ENCODE results near the gene ZNF682. TPM values are rescaled to one million over a fixed set of nuclear protein-coding genes. Genes with fewer than 3 reads are reported as not detected.
"Not testable (repeated sequence)": the region's sequence is repeated elsewhere in the genome, so short reads cannot be mapped to it uniquely, and the experiment has no call there.

Gene ZNF682
- total and polyA plus RNA-seq, 2 donors (not counting 1 experiment from before 2014, with no cell fraction given): 2.0 to 11.3 TPM

DNA sequence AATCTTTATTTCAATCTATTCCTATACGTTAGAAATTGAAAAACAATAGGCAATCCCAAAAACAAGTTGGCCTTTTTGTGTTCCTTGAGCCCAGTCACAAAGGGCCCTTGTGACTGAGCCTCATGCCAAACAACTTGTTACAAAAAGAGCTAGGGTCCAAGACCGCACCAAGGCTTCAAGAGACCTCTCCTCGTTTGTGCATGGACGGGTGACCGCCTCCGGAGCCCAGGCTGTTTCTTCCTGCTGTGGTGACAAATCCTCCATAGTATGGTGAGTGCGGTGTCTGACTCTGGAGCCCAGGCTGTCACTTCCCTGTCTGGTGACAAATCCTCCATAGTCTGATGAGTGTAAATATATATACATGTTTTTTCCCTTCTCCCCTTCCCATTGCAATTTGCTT lies 74.9 kb downstream of the ZNF682 start:
- H3K4me1 ChIP-seq (ENCODE audit: control insufficient read depth in 2 of 2, insufficient read depth in 2 of 2, low read length in 2 of 2): no peaks in the 10 kb centered on the region
- H3K79me2 ChIP-seq (ENCODE audit: control insufficient read depth, insufficient read depth, low read length): no peaks in the 10 kb centered on the region
- POLR2A ChIA-PET: no interaction called here
- DNase-seq (no peak), ATAC-seq (ENCODE audit: low read depth) (no peak)
- peaks cover 4 to 20% (median 19%) of the 10 kb centered on the region in 3 donors for H3K9me3 ChIP-seq (ENCODE audit: control extremely low read depth in 1 of 3, control insufficient read depth in 2 of 3, insufficient read depth in 1 of 3, low read length in 2 of 3)
- no peak overlapping the region for H3K4me3 ChIP-seq (ENCODE audit: control extremely low read depth in 1 of 5, extremely low read depth in 1 of 5, insufficient read depth in 1 of 5, low read depth in 2 of 5, low read length in 4 of 5)
- H4K20me1 ChIP-seq (ENCODE audit: control insufficient read depth, insufficient read depth, low read length, poor library complexity, severe bottlenecking): no peaks in the 10 kb centered on the region
- no peak for TF ChIP-seq EZH2 (IDR thresholded peaks at IDR 0.05; ENCODE audit: borderline replicate concordance, insufficient read depth, low read depth, low read length, poor library complexity, severe bottlenecking)
- TF ChIP-seq, protein P1, sequence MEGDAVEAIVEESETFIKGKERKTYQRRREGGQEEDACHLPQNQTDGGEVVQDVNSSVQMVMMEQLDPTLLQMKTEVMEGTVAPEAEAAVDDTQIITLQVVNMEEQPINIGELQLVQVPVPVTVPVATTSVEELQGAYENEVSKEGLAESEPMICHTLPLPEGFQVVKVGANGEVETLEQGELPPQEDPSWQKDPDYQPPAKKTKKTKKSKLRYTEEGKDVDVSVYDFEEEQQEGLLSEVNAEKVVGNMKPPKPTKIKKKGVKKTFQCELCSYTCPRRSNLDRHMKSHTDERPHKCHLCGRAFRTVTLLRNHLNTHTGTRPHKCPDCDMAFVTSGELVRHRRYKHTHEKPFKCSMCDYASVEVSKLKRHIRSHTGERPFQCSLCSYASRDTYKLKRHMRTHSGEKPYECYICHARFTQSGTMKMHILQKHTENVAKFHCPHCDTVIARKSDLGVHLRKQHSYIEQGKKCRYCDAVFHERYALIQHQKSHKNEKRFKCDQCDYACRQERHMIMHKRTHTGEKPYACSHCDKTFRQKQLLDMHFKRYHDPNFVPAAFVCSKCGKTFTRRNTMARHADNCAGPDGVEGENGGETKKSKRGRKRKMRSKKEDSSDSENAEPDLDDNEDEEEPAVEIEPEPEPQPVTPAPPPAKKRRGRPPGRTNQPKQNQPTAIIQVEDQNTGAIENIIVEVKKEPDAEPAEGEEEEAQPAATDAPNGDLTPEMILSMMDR (IDR thresholded peaks at IDR 0.05): no peak
- H3K27ac Mint-ChIP-seq: no peak overlapping the region
- no peaks in the 10 kb centered on the region for H3K36me3 ChIP-seq (replicated peaks in 1 of 2; ENCODE audit: control extremely low read depth in 1 of 2, control insufficient read depth in 1 of 2, extremely low read depth in 1 of 2, insufficient read depth in 2 of 2, low read length in 1 of 2)
- CTCF ChIA-PET: no interaction called here
- no peaks in the 10 kb centered on the region for H3K27me3 ChIP-seq (replicated peaks in 1 of 4; ENCODE audit: control extremely low read depth in 1 of 4, control insufficient read depth in 3 of 4, insufficient read depth in 4 of 4, low read length in 3 of 4)
- no peak overlapping the region for H3K27ac ChIP-seq (ENCODE audit: low read length in 2 of 2)
- intact Hi-C loops (cut with micrococcal nuclease): no loop called here
- 81% methylated on average over 6 of the region's 7 CpGs for WGBS (ENCODE audit: insufficient coverage)
- no peak overlapping the region for H3K9ac ChIP-seq (ENCODE audit: low read length)
- peaks cover 21% of the 10 kb centered on the region for H3K9me3 Mint-ChIP-seq (ENCODE audit: insufficient read depth)
- H3K27me3 Mint-ChIP-seq: no peaks in the 10 kb centered on the region
- no peak overlapping the region for H3K4me3 Mint-ChIP-seq
- H3K4me1 Mint-ChIP-seq: no peaks in the 10 kb centered on the region
- H3K4me2 ChIP-seq (replicated peaks; ENCODE audit: low read depth, low read length, poor library complexity, severe bottlenecking): no peak overlapping the region
- no peak overlapping the region for H2AFZ ChIP-seq (ENCODE audit: insufficient read depth, low read depth, low read length, poor library complexity, severe bottlenecking)

GRCh38 chr19:19959151-19959799 lies 80.0 kb downstream of the ZNF682 start:
- peak overlapping the region; percentile 49 for H3K4me3 Mint-ChIP-seq
- H3K4me1 ChIP-seq (ENCODE audit: control insufficient read depth in 2 of 2, insufficient read depth in 2 of 2, low read length in 2 of 2); H3K27me3 ChIP-seq (replicated peaks in 1 of 4; ENCODE audit: control extremely low read depth in 1 of 4, control insufficient read depth in 3 of 4, insufficient read depth in 4 of 4, low read length in 3 of 4); POLR2A ChIA-PET; H3K4me1 Mint-ChIP-seq; H3K27ac ChIP-seq (ENCODE audit: low read length in 2 of 2); H3K36me3 ChIP-seq (replicated peaks in 1 of 2; ENCODE audit: control extremely low read depth in 1 of 2, control insufficient read depth in 1 of 2, extremely low read depth in 1 of 2, insufficient read depth in 2 of 2, low read length in 1 of 2); H3K27me3 Mint-ChIP-seq; H3K9me3 Mint-ChIP-seq (ENCODE audit: insufficient read depth); H4K20me1 ChIP-seq (ENCODE audit: control insufficient read depth, insufficient read depth, low read length, poor library complexity, severe bottlenecking); H3K9me3 ChIP-seq (ENCODE audit: control extremely low read depth in 1 of 3, control insufficient read depth in 2 of 3, insufficient read depth in 1 of 3, low read length in 2 of 3); ATAC-seq (ENCODE audit: low read depth); H3K27ac Mint-ChIP-seq; H3K79me2 ChIP-seq (ENCODE audit: control insufficient read depth, insufficient read depth, low read length): not testable (repeated sequence)
- H3K4me3 ChIP-seq (ENCODE audit: control extremely low read depth in 1 of 5, extremely low read depth in 1 of 5, insufficient read depth in 1 of 5, low read depth in 2 of 5, low read length in 4 of 5): peak overlapping the region in 1 of 5 experiments; percentile 23
- H2AFZ ChIP-seq (ENCODE audit: insufficient read depth, low read depth, low read length, poor library complexity, severe bottlenecking): peak overlapping the region; percentile 64
- peak overlapping the region; percentile 29 for H3K9ac ChIP-seq (ENCODE audit: low read length)
- 10% methylated on average over 8 of the region's 9 CpGs for WGBS (ENCODE audit: insufficient coverage)
- H3K4me2 ChIP-seq (replicated peaks; ENCODE audit: low read depth, low read length, poor library complexity, severe bottlenecking): peak overlapping the region; percentile 46
- CTCF ChIA-PET: interaction anchor here (0.6 to 5.7 kb wide), 12 partner anchors 18 to 428 kb away, joined by 3 to 88 read pairs (median 4); partner anchors contain the start of genes GMIP, YJEFN3, ZNF101 and ZNF682
- DNase-seq: peak; percentile 81
- intact Hi-C loops (cut with micrococcal nuclease): loop anchor here (1.0 kb wide), 1 partner anchor 226 kb away; the partner anchor contains the start of gene ZNF14
- TF ChIP-seq, protein P1 (IDR thresholded peaks at IDR 0.05): peak; percentile 89

DNA sequence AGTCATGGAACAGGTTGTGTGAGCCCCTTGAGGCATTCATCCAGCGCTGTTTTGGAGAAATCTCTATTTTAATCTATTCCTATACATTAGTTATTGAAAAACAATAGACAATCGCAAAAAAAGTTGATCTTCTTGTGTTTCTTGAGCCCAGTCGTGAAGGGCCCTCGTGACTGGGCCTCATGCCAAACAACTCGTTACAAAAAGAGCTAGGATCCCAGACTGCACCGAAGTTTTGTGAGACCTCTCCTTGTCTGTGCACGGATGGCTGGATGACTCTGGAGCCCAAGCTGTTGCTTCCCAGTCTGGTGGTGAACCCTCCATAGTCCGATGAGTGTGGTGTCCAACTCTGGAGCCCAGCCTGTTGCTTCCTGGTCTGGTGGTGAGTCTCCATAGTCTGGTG lies 81.5 kb downstream of the ZNF682 start:
- ATAC-seq (ENCODE audit: low read depth); H2AFZ ChIP-seq (ENCODE audit: insufficient read depth, low read depth, low read length, poor library complexity, severe bottlenecking); H3K4me1 ChIP-seq (ENCODE audit: control insufficient read depth in 2 of 2, insufficient read depth in 2 of 2, low read length in 2 of 2); H3K27ac Mint-ChIP-seq; H3K27me3 ChIP-seq (replicated peaks in 1 of 4; ENCODE audit: control extremely low read depth in 1 of 4, control insufficient read depth in 3 of 4, insufficient read depth in 4 of 4, low read length in 3 of 4); DNase-seq; intact Hi-C loops (cut with micrococcal nuclease); H3K79me2 ChIP-seq (ENCODE audit: control insufficient read depth, insufficient read depth, low read length); H3K9ac ChIP-seq (ENCODE audit: low read length); H3K9me3 Mint-ChIP-seq (ENCODE audit: insufficient read depth); H3K9me3 ChIP-seq (ENCODE audit: control extremely low read depth in 1 of 3, control insufficient read depth in 2 of 3, insufficient read depth in 1 of 3, low read length in 2 of 3); H3K36me3 ChIP-seq (replicated peaks in 1 of 2; ENCODE audit: control extremely low read depth in 1 of 2, control insufficient read depth in 1 of 2, extremely low read depth in 1 of 2, insufficient read depth in 2 of 2, low read length in 1 of 2); H3K4me3 ChIP-seq (ENCODE audit: control extremely low read depth in 1 of 5, extremely low read depth in 1 of 5, insufficient read depth in 1 of 5, low read depth in 2 of 5, low read length in 4 of 5); H3K4me1 Mint-ChIP-seq; H3K4me3 Mint-ChIP-seq; H4K20me1 ChIP-seq (ENCODE audit: control insufficient read depth, insufficient read depth, low read length, poor library complexity, severe bottlenecking); H3K27ac ChIP-seq (ENCODE audit: low read length in 2 of 2); H3K27me3 Mint-ChIP-seq; H3K4me2 ChIP-seq (replicated peaks; ENCODE audit: low read depth, low read length, poor library complexity, severe bottlenecking): not testable (repeated sequence)
- WGBS (ENCODE audit: insufficient coverage): 96% methylated on average over 6 of the region's 8 CpGs
- POLR2A ChIA-PET: interaction anchor here (1.1 kb wide), 1 partner anchor 57 kb away, joined by 3 read pairs; the partner anchor contains the start of gene ZNF93
- CTCF ChIA-PET: interaction anchor here (1.3 to 5.7 kb wide), 3 partner anchors 20 to 426 kb away, joined by 3 to 88 read pairs (median 4); partner anchors contain the start of gene YJEFN3
